Lower leg skin (tissue), 4 donors: ENCODE data around the gene EGFL8. TPM values are rescaled to one million over a fixed set of nuclear protein-coding genes. Genes with fewer than 3 reads are reported as not detected.

Source experiments
- DNase-seq, 2 donors: peaks; one replicate each; pipeline ENCODE4 v3.0.0-alpha.2; 2019; ENCODE audit warnings: low spot score in 2 of 2
- H3K4me3 ChIP-seq: fragments of 200-600 bp; sonication (generic); 2 replicates; pipeline ENCODE4 v1.5.1; 2017; ENCODE audit warnings: mild to moderate bottlenecking, low read depth; ENCODE audit not compliant: poor library complexity, severe bottlenecking
- POLR2A ChIP-seq, 2 donors: fragments of 450-650 bp; IDR thresholded peaks; one replicate each; pipeline ENCODE4 v1.6.1; 2016 to 2017; ENCODE audit warnings: antibody characterized with exemption in 2 of 2, mild to moderate bottlenecking in 1 of 2, moderate library complexity in 1 of 2
- WGBS, 2 donors: methylation state at CpG; one replicate each; pipeline ENCODE4 v1.1.5; 2018; 5-methylcytosine and 5-hydroxymethylcytosine counted together
- intact Hi-C: fragments of 100-400 bp; cut with DNase I; formaldehyde crosslinking; loops from one replicate; pipeline ENCODE4 v1.15.0; 2023; ENCODE audit warnings: low total_unique reads
- total RNA-seq, 4 donors: library from RNA; depleted of rRNA; stranded (reverse); fragments of >200 nt; gene quantifications; one replicate each; pipeline ENCODE4 v1.1.0, GENCODE V29; 2016
- TF ChIP-seq, protein P1 (sequence below), 3 donors: fragments of 450-650 bp; IDR thresholded peaks; one replicate each; pipeline ENCODE4 v1.5.1; 2016; ENCODE audit warnings: antibody characterized with exemption in 3 of 3, mild to moderate bottlenecking in 3 of 3, moderate library complexity in 2 of 3

Gene EGFL8
- total RNA-seq, 4 donors from 2014 or later, result 12.5 to 40.8 (median 18.6) TPM

DNA sequence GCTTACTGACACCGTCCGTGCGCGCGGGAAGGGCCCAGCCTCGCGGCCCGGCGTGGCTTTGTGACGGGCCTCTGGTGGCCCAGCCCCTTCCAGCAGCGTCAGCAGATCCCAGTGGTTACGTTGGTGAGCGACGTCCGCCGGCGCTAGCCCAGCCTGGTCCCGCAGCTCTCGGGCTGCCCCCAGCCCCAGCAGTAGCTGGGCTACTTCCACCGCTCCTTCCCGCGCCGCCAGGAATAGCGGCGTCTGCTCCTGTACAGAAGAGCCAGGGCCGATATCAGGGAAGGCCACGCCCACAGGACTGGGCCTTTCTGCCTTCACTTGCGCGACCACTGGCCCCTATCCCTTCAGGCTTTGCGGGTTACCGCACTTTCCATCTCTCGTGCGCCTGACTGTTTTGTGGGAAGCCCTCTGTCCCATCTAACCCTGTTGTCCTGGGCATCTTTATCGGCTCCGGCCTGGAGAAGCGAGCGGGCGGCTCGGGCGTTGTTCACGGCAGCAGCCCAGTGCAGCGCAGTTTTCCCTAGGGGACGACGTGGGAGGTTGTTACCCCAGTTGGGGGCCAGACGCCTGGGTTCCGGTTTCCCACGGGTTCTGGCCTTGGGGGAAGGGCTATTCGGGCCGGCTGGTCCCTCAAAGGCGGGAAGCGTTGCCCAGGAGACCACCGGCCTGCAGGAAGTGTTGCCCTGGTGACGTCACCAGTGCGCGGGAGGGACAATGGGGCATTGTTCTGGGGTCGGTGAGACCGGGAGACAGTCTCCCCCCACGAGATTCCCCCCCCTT is 31.7 kb downstream of the EGFL8 start:
- 0 to 2% methylated on average over 27 to 45 of the region's 58 CpGs for WGBS, 2 donors
- DNase-seq, result peak; percentile 89 to 98
- TF ChIP-seq, protein P1, sequence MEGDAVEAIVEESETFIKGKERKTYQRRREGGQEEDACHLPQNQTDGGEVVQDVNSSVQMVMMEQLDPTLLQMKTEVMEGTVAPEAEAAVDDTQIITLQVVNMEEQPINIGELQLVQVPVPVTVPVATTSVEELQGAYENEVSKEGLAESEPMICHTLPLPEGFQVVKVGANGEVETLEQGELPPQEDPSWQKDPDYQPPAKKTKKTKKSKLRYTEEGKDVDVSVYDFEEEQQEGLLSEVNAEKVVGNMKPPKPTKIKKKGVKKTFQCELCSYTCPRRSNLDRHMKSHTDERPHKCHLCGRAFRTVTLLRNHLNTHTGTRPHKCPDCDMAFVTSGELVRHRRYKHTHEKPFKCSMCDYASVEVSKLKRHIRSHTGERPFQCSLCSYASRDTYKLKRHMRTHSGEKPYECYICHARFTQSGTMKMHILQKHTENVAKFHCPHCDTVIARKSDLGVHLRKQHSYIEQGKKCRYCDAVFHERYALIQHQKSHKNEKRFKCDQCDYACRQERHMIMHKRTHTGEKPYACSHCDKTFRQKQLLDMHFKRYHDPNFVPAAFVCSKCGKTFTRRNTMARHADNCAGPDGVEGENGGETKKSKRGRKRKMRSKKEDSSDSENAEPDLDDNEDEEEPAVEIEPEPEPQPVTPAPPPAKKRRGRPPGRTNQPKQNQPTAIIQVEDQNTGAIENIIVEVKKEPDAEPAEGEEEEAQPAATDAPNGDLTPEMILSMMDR (IDR thresholded peaks at IDR 0.05), result no peak
- peak in 1 of 2 donors; percentile 95 for TF ChIP-seq POLR2A (IDR thresholded peaks at IDR 0.05)
- peak overlapping the region; percentile 77 for H3K4me3 ChIP-seq
- intact Hi-C loops, result loop anchor here (10.0 kb wide), 1 partner anchor 71 kb away; the partner anchor contains the start of gene ATF6B

DNA sequence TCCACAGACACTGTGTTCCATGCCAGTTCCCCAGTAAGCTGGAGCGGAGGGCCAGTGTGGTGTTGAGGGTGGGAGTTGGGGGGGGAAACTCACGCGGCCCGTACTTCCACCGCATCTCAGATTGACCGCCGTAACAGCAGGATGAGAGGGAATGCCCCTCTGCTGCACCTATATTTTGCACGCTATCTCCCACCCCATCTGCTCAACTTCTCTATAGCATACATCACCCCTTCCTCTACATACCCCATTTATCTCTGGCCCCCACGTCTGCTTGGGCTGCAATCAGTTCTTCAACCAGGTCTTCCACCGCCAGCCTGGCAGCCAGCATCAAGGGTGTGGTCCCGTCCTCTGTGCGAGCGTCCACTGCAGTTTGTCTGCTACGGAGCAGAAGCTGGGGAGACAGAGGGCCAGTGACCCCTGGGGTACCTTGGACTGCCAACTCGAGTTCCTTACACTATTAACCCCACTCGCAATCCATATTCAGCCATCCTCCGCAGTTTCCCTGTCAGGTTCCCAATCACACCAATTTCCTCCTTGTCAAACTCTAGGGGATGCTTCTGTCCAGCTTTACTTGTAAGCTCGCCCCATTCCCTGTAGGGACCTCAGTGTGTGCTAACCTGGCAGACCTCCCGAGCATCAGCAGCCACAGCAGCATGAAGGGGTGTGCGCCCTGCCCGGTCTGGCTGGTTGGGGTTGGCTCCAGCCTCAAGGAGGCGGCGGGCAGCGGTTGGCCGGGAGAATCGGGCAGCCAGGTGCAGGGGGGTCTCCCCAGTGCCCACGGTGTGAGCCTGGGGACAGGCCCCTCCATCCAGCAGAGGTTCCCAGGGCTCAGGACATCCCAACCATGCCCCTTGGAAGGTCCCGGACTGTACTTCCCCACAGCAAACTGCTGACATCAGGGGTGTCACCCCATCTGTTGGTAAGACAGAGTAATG is 32.6 kb downstream of the EGFL8 start:
- DNase-seq, result peak in 1 of 2 donors; percentile 93
- intact Hi-C loops, result loop anchor here (10.0 kb wide), 1 partner anchor 72 kb away; the partner anchor contains the start of gene ATF6B
- H3K4me3 ChIP-seq, result peak overlapping the region; percentile 77
- 39 to 45% methylated on average over 28 of the region's 28 CpGs for WGBS, 2 donors
- TF ChIP-seq, protein P1 (IDR thresholded peaks at IDR 0.05), result no peak
- TF ChIP-seq POLR2A (IDR thresholded peaks at IDR 0.05), result no peak

DNA sequence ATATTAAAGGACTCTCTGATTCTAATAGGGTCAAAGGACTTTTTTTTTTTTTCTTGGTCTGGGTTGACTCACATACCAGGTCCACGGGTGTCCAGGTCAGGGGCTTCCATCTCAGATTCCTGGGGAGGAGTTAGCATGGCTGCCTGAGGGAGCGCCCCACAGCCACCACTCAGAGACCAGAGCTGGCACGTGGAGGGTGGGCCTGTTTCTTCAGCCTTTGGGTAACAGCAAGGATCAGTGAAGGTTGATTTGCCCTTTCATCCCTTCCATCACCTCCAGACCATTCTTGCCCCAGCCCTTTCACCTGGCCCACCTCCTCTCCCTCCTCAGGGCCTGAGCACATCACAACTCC is 33.9 kb downstream of the EGFL8 start:
- TF ChIP-seq, protein P1 (IDR thresholded peaks at IDR 0.05), result no peak
- no peak for TF ChIP-seq POLR2A (IDR thresholded peaks at IDR 0.05)
- 65 to 76% methylated on average over 3 of the region's 3 CpGs for WGBS, 2 donors
- DNase-seq, result no peak
- intact Hi-C loops, result loop anchor here (10.0 kb wide), 1 partner anchor 74 kb away; the partner anchor contains the start of gene ATF6B
- H3K4me3 ChIP-seq, result no peak overlapping the region

DNA sequence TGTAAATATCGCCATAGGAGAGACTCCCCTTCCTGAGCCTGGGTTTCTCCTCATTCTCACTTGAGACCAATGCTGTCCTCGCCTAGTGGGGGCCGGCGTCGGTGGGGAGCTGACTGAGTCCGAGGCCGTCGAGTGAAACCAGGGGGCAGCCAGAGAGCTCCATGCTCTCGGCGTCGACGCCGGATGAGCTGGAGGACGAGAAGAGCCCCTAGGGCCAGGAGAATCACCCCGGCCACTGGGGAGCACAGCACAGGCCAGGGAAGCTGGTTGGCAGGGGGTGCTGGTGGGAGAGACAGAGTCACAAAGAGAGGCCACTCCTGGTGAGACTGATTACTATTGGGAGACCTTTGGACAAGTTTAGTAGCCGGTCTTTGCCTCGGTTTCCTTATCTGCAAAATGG is 34.5 kb downstream of the EGFL8 start:
- TF ChIP-seq, protein P1 (IDR thresholded peaks at IDR 0.05), result no peak
- TF ChIP-seq POLR2A (IDR thresholded peaks at IDR 0.05), result no peak
- no peak overlapping the region for H3K4me3 ChIP-seq
- 90 to 91% methylated on average over 17 of the region's 17 CpGs for WGBS, 2 donors
- DNase-seq, result no peak
- intact Hi-C loops, result loop anchor here (10.0 kb wide), 1 partner anchor 74 kb away; the partner anchor contains the start of gene ATF6B

DNA sequence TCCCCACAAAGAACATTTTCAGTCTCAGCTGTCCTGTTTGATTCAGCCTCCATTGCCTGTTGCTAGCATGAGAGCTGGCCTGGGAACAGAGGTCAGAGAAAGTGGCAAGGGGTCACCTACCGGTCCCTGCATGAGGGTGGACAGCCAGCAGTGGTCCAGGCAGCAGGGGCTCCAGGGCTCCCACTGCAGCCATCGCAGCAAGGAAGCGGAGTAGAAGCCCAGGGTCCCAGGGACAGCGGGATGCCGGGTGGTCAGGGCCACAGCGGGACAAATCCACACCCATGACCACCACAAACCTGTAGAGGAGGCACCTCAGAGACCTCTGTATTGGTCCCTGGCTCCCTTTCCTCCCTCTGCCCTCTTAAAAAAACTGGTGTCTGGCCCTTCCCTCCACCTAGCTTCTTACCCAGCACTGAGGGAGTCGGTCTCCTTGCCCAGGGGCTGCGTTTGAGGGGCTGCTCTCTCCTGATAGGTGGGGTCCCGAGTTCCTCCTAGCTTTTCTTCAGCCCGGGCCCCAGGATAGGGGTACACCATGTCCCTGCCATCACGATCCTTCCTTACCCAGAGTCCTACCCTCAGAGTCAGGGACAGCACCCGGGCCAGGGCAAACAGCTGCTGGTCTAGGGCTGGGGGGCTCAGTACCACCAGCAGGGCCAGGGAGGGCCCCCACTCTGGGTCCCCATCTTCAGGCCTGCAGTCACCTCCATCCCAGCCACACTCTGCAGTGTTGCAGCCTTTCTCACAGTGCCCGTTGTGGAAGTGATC is 36.5 kb downstream of the EGFL8 start:
- no peak for DNase-seq
- no peak for TF ChIP-seq POLR2A (IDR thresholded peaks at IDR 0.05)
- TF ChIP-seq, protein P1 (IDR thresholded peaks at IDR 0.05), result no peak
- 86 to 87% methylated on average over 13 of the region's 13 CpGs for WGBS, 2 donors
- intact Hi-C loops, result no loop called here
- no peak overlapping the region for H3K4me3 ChIP-seq
